HG02759 (cell line): ENCODE measurements around the gene CNTF.

Experiments
- ATAC-seq: cut with Tn5 transposase; IDR thresholded peaks from one replicate; pipeline ENCODE4 v1.9.1; 2021; ENCODE audit warnings: mild to moderate bottlenecking, moderate library complexity; ENCODE audit not compliant: unreplicated experiment

CNTF gene

DNA sequence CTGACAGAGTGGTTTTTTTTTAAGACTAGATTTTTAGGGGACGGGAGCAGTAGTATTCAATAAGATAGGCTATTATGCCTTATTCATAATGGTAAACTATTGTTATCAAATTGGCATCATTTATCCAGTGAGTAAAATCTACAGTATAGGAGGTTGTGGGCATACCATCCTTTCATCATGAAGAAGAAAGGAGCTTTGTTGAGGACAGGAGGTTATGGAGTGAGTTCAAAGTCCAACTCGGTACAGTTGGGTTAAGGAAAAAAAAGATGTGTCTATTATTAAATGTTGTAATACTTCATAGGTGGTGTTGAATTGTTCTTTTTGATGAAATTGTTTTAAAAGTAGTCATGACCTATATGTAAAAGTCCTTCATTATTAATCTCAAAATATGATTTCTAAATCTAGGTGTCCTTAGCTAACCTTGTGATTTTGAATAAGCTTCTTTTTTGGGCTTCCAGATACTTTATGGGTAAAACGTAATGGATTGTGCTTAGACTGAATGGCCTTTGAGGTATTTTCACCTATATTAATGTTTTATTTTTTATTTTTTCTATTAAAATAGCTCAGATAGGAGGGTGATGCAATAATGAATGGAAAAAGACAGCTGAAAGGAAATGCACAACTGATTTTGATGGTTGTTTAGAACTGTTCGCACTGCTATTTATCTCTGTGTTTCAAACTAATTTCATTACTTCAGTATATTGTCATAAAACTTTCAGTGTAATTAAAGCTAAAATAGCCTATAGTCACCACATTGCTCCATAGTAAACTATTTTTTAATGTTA lies 15.3 kb upstream of the CNTF start:
- ATAC-seq = no peak

GRCh38 chr11:58608331-58608730 lies 14.1 kb upstream of the CNTF start:
- ATAC-seq = no peak

DNA sequence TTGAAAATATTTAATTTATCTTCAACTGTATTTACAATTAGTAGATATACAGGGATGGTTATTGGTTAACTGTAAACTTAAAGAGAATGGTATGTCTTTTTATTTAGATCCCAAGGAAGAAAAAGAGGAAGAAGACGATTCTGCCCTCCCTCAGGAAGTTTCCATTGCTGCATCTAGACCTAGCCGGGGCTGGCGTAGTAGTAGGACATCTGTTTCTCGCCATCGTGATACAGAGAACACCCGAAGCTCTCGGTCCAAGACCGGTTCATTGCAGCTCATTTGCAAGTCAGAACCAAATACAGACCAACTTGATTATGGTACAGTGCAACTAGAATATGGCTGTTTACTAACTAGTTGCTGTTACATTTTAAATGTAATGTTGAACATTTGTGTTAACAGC lies 12.7 kb upstream of the CNTF start:
- no peak for ATAC-seq

- ATAC-seq = no peak
Measured at GRCh38 chr11:58613228-58613627, 9.2 kb upstream of the CNTF start.

DNA sequence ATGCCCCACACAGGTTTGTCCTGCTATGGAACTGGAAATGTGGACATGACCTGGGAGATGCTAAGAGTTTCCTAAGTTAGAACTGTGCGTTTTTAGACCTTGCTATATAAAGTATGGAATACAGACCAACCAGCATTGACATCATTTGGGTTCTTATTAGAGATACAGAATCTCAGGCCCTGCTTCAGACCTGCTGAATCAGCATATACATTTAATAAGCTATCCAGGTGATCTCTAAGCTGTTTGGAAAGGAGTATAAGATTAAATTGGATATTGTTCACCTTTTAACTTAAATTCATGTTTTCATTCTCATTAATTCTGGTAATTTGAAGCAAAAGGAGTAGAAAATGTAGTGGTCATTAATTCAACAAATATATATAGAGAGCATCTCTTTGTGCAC lies 6.9 kb upstream of the CNTF start:
- no peak for ATAC-seq

DNA sequence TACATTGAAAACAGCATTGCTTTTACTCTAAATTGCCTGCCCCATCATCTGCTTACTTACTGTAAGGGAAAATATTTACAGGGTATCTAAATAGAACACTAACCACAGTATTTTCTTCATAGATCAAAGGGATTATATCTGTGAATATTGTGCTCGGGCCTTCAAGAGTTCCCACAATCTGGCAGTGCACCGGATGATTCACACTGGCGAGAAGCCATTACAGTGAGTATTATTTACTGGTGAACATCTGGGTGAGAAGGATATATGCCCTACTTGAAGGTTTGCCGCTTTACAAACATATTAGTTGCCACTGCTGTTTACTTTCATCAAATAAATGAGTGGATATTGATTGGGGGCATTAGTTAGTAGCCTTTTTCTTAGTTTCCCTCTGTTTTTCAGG lies 5.9 kb upstream of the CNTF start:
- no peak for ATAC-seq

DNA sequence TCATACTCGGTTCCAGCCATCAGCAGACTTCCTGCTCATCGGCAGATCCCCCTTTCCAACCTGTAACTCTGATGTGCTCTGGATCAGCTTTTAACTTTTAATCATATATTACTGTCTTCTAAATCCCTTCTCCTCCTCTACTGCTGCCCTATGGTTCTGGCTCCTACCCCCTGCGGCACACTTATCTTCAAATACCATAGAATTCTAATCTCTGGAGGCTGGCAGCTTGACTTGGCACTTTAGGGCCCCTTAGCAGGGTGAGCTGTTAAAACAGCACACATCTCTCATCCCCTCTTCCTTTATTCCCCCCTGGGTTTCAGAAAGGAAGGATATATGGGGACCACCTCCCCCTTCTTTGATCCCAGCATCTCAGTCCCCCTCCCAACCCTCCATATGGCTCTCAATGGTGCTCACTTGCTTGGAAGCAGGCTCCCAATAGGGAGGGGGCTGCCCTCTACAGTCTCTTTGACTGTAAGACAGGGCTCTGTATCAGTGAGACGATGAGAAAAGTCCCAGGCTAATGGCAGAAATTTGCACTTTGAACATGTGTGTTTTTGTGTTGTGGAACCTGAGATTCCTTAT lies 4.4 kb upstream of the CNTF start:
- ATAC-seq = no peak

DNA sequence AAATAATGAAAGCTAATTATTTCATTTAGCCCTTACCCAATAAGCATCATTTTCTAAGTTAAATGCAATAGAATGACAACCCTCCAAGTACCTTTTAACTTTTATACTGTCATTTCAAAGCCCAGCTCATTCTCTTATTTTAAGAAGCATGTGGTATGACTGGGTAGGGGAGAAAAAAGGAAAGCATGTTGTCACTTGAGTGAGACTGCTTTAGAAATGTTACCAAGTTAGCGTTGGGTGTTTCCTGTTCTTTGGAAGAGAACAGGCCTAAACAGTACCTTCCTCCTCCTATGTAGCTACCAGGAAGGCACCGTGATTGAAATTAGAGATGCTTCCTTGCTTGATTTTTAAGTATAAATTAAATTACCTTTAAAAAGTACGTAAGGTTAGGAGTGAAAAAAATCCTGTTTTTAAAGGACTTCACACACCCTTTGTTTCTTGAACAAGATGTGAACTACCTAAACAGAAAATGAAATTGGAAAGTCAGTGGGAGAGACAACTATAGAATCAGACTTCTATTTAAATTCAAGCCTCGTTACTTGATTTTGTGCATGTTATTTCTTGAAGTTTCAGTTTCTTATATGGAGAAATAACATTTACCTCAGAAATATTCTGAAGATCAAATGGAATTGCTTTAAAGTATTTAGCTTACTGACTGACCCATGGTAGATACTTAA lies 741 bp upstream of the CNTF start:
- no peak for ATAC-seq

- no peak for ATAC-seq
Measured at GRCh38 chr11:58625086-58625485, 2.6 kb downstream of the CNTF start.

GRCh38 chr11:58625826-58626460 lies 3.5 kb downstream of the CNTF start:
- ATAC-seq = no peak

DNA sequence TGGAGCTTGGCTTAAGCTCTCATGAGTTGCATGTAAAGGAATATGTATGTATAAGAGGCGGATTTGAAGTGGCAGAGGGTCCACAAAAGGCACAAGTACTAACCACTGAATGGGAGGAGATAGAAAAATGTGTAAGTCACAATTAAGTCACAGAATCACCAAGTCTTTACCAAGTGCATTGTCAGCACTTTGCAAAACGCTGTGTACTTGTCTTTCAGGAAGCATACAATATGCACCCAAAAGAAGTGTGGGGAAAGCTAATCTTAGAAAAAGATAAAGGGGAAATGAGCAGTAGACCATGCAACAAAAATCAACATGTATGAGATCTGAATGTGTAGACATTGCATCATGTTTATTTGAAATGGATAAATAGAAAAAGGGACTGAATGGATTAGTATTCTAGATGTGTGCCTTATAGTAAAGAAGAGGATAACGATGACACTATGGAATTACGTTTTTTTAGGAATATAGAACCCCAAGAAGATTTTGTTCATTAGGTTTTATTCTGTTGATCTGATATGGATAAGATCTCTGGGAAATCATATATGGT lies 4.5 kb downstream of the CNTF start:
- ATAC-seq = no peak

GRCh38 chr11:58628446-58628845 lies 6.0 kb downstream of the CNTF start:
- no peak for ATAC-seq

- no peak for ATAC-seq
Measured at GRCh38 chr11:58629857-58630256, 7.4 kb downstream of the CNTF start.

GRCh38 chr11:58631378-58631777 lies 8.9 kb downstream of the CNTF start:
- ATAC-seq = no peak

DNA sequence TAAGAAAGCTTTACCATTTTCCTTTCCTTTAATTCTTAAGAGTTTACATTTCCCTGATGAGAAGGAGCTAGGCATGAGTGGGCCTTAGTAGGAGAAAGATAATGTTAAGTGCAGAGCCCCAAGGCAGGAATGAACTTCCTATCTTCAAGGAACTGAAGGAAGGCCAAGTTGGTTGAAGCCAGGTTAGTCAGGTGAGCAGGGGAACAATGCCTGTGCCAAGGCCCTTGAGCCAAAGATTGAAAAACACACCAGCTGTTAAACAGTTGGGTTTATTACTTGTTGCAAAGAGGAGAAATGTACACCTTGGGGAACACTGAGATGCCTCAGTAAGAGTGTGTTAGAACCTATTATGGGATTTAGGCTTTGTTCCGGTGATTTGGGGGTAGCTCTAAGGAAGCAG lies 10.0 kb downstream of the CNTF start:
- no peak for ATAC-seq

DNA sequence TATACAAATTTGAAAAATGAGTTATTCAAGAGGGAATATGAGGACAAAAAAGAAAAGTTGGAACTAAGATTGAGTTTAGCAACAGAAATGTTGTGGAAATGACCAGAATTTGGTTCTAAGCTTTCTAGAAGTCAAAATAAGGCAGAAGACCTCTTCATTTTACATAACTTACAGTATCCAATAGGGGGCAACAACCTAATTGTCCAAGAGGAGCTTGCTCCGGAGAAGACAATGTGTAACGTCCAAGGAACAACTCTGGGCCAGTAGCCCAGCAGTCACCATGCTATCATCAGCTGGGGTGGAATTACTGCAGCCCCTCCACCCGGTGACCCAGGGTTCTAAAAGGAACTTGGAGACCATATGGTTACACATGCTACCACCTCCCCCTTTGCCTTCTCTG lies 14.1 kb downstream of the CNTF start:
- no peak for ATAC-seq

DNA sequence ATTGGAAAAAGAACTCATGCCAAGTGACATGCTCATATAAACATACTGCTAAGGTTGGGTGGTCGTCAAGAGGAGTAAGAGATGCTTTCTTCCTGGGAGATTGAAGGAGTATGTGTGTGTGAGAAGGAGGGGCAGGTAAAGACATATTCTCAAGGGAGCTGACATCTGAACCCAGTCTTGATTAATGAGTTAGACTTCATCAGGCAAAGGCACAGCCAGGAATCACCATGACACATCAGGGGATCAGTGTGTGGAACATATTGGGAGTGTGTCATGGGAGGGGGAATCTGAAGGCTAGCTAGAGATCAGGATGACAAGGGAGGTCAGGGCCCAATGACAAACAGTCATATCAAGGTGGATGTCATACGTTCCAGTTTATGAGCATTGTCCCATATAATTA lies 14.9 kb downstream of the CNTF start:
- no peak for ATAC-seq

DNA sequence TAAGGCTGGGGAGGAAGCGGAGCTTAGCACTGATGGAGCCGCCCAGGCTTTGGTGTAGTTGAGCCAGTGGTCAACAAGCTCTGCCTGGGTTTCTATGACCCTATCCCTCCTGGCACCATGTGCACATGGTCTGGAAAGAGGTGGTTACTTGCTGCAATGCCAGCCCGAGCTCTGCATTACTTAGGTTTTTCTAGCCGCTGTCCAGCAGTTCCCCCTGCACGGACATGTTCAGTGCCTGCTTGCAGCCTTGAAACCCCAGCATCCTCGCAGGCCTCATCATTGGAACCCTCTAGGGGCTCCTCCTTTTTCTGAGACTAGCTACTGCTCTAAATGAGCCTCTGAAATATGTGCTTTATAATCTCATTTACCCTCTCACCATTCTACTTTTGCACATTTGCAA lies 16.6 kb downstream of the CNTF start:
- ATAC-seq = no peak

DNA sequence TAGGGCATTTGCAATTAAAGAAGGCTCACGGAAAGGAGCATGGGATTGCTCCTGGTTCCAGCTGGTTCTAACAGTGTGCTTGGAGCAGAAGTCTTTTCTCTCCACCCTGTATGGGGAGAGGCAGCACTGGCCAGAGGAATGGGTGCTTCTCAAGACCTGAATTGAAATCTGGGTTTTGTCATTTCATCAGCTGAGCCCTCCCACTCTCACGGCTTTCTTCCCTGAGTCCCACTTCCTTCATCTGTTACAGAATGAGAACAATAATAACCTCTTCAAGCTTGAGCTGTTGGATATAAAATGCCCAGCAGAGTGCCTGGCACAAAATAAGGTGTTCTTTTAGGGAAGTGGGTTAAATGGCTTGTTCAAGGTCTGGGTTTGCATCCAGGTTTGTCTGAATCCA lies 17.2 kb downstream of the CNTF start:
- no peak for ATAC-seq

DNA sequence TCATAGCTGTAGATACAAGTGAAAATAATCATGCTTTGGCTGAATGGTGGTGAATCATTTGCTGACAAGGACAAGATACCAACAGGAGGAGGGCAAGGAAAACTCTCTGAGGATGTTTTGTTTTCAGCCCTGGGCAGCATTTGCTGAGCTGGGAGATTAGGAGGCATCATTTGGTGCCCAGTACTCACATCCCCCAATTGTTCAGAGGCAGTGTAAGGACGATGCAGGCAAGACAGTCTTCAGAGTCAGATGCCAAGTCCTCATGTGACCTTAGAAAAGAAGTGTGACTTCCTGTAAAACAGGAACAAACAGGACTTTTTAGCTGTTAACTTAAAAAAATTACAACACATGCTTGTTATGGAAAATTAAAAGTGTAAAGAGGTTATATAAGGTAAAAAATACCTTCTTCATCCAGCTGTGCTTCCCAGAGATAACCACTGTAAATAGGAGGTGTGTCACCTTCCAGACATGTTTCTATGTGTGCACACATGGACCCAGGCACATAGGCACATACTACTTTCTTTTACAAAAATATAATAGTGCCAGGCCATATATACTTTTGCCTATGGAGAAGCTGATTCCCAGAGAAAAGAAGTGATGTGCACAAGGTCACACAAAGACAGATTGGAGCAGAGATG lies 18.0 kb downstream of the CNTF start:
- ATAC-seq = no peak

- no peak for ATAC-seq
Measured at GRCh38 chr11:58641341-58641740, 18.9 kb downstream of the CNTF start.
